ENCODE data around the gene LRRN3. TPM values are rescaled to one million over a fixed set of nuclear protein-coding genes. Genes with fewer than 3 reads are reported as not detected.

The LRRN3 gene
- total RNA-seq, 1 donor from 2014 or later: not detected

- Mint-ChIP-seq H3K27ac (ENCODE audit: unreplicated experiment) (no peak overlapping the region), H3K9me3 (ENCODE audit: unreplicated experiment) (no peaks in the 10 kb centered on the region), H3K4me3 (ENCODE audit: unreplicated experiment) (no peak overlapping the region), H3K36me3 (ENCODE audit: low read depth, unreplicated experiment) (no peaks in the 10 kb centered on the region), H3K4me1 (ENCODE audit: unreplicated experiment) (no peaks in the 10 kb centered on the region), H3K27me3 (ENCODE audit: unreplicated experiment) (no peaks in the 10 kb centered on the region)
- no peak for TF ChIP-seq CTCF (IDR thresholded peaks at IDR 0.05; ENCODE audit: unreplicated experiment)
- DNase-seq (ENCODE audit: low spot score): no peak
Observed at GRCh38 chr7:111173990-111174389, 83.1 kb downstream of the LRRN3 start.

- no peak overlapping the region for H3K27ac Mint-ChIP-seq (ENCODE audit: unreplicated experiment)
- no peak overlapping the region for H3K4me3 Mint-ChIP-seq (ENCODE audit: unreplicated experiment)
- H3K9me3 Mint-ChIP-seq (ENCODE audit: unreplicated experiment): no peaks in the 10 kb centered on the region
Observed at GRCh38 chr7:111174510-111174909, 83.6 kb downstream of the LRRN3 start.

More at GRCh38 chr7:111174510-111174909, 83.6 kb downstream of the LRRN3 start:
- no peak for DNase-seq (ENCODE audit: low spot score)
- no peaks in the 10 kb centered on the region for H3K36me3 Mint-ChIP-seq (ENCODE audit: low read depth, unreplicated experiment)
- H3K4me1 Mint-ChIP-seq (ENCODE audit: unreplicated experiment): no peaks in the 10 kb centered on the region
- no peaks in the 10 kb centered on the region for H3K27me3 Mint-ChIP-seq (ENCODE audit: unreplicated experiment)
- no peak for TF ChIP-seq CTCF (IDR thresholded peaks at IDR 0.05; ENCODE audit: unreplicated experiment)

Measured in endothelial cell (in vitro differentiated cells).